ENCODE results near the gene RAB31.

GRCh38 chr18:9735238-9735637, 27.1 kb downstream of the RAB31 start:
- TF ChIP-seq, protein P1, sequence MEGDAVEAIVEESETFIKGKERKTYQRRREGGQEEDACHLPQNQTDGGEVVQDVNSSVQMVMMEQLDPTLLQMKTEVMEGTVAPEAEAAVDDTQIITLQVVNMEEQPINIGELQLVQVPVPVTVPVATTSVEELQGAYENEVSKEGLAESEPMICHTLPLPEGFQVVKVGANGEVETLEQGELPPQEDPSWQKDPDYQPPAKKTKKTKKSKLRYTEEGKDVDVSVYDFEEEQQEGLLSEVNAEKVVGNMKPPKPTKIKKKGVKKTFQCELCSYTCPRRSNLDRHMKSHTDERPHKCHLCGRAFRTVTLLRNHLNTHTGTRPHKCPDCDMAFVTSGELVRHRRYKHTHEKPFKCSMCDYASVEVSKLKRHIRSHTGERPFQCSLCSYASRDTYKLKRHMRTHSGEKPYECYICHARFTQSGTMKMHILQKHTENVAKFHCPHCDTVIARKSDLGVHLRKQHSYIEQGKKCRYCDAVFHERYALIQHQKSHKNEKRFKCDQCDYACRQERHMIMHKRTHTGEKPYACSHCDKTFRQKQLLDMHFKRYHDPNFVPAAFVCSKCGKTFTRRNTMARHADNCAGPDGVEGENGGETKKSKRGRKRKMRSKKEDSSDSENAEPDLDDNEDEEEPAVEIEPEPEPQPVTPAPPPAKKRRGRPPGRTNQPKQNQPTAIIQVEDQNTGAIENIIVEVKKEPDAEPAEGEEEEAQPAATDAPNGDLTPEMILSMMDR (IDR thresholded peaks at IDR 0.05) = no peak
- TF ChIP-seq POLR2A (IDR thresholded peaks at IDR 0.05) = no peak
